Ascending aorta (tissue), 2 donors: ENCODE data around the gene KCNQ1. TPM values are rescaled to one million over a fixed set of nuclear protein-coding genes. Genes with fewer than 3 reads are reported as not detected.

Source experiments
- DNase-seq, 2 donors: peaks; one replicate each; pipeline ENCODE4 v3.0.0-alpha.2; 2019; ENCODE audit warnings: low spot score in 2 of 2
- H3K27ac ChIP-seq, 2 donors: fragments of 200-600 bp; sonication (generic); one replicate each; pipeline ENCODE4 v1.5.1; 2016 to 2017; ENCODE audit warnings: mild to moderate bottlenecking in 1 of 2
- H3K27me3 ChIP-seq: fragments of 200-600 bp; sonication (generic); one replicate; pipeline ENCODE4 v1.5.1; 2017
- H3K36me3 ChIP-seq, 2 donors: fragments of 200-600 bp; sonication (generic); one replicate each; pipeline ENCODE4 v1.5.1; 2016
- H3K4me1 ChIP-seq, 2 donors: fragments of 200-600 bp; sonication (generic); one replicate each; pipeline ENCODE4 v1.5.1; 2016 to 2017; ENCODE audit warnings: mild to moderate bottlenecking in 1 of 2
- H3K4me3 ChIP-seq, 2 donors: fragments of 200-600 bp; sonication (generic); one replicate each; pipeline ENCODE4 v1.5.1; 2016 to 2017; ENCODE audit warnings: mild to moderate bottlenecking in 1 of 2
- H3K9me3 ChIP-seq, 2 donors: fragments of 200-600 bp; sonication (generic); one replicate each; pipeline ENCODE4 v1.5.1; 2016
- intact Hi-C: fragments of 100-400 bp; cut with DNase I; formaldehyde crosslinking; loops from one replicate; pipeline ENCODE4 v1.15.1; 2023
- total RNA-seq: library from RNA; depleted of rRNA; stranded (reverse); fragments of >200 nt; gene quantifications from one replicate; pipeline ENCODE4 v1.1.0, GENCODE V29; 2016
- TF ChIP-seq, protein P1 (sequence below), 3 experiments: fragments of 200-600 bp in 2 of 3; fragments of 450-650 bp in 1 of 3; sonication (generic) in 2 of 3; IDR thresholded peaks; one replicate each; pipeline ENCODE4 v1.5.1; 2016 to 2019; ENCODE audit warnings: antibody characterized with exemption in 3 of 3, mild to moderate bottlenecking in 1 of 3, moderate library complexity in 1 of 3

The KCNQ1 gene
- total RNA-seq, 1 donor from 2014 or later: 2.3 TPM

DNA sequence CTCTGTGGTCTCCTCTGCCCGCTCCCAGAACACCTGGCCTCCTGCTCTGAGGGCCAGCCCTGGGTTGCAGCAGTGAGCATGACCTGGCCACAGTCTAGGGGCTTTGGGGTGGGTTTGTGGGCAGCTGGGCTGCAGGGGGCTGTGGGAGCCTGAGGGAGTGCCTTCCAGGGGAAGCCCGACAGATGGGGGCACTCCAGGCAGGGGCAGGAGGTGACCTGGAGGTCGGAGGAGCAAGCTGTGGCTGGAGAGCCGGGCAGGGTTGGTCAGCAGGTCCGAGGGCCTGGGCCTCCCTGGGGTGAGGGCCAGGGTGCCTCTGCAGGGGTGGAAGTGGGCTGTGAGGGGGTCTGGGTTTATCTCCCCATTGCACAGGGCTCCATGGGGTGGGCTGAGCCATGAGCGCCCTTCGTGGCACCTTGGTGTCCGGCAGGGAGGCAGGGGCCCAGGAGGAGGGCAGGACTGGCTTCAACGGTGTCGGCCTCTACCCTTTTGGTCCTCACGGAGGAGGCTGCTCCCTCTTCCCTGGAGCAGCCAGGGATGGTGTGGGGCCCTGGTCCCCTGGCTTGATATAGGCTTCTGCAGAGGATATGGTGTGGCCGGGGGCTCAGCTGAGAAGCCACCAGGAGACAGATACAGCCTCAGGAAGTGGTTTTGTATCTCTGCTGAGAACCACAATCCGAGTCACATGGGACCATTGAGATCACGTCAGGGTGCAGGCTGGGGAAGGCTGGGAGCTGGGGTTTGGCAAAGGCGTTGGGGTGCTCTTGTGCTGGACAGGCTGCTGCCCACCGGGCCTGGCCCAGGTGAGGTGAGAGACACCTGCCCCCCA, 22.3 kb downstream of the KCNQ1 start:
- intact Hi-C loops: no loop called here
- no peaks in the 10 kb centered on the region for H3K27me3 ChIP-seq
- TF ChIP-seq, protein P1, sequence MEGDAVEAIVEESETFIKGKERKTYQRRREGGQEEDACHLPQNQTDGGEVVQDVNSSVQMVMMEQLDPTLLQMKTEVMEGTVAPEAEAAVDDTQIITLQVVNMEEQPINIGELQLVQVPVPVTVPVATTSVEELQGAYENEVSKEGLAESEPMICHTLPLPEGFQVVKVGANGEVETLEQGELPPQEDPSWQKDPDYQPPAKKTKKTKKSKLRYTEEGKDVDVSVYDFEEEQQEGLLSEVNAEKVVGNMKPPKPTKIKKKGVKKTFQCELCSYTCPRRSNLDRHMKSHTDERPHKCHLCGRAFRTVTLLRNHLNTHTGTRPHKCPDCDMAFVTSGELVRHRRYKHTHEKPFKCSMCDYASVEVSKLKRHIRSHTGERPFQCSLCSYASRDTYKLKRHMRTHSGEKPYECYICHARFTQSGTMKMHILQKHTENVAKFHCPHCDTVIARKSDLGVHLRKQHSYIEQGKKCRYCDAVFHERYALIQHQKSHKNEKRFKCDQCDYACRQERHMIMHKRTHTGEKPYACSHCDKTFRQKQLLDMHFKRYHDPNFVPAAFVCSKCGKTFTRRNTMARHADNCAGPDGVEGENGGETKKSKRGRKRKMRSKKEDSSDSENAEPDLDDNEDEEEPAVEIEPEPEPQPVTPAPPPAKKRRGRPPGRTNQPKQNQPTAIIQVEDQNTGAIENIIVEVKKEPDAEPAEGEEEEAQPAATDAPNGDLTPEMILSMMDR (IDR thresholded peaks at IDR 0.05): no peak
- H3K4me1 ChIP-seq: no peaks in the 10 kb centered on the region
- no peak overlapping the region for H3K4me3 ChIP-seq
- no peak overlapping the region for H3K27ac ChIP-seq
- peak in 1 of 2 donors; percentile 60 for DNase-seq
- no peaks in the 10 kb centered on the region for H3K9me3 ChIP-seq
- H3K36me3 ChIP-seq: no peaks in the 10 kb centered on the region

DNA sequence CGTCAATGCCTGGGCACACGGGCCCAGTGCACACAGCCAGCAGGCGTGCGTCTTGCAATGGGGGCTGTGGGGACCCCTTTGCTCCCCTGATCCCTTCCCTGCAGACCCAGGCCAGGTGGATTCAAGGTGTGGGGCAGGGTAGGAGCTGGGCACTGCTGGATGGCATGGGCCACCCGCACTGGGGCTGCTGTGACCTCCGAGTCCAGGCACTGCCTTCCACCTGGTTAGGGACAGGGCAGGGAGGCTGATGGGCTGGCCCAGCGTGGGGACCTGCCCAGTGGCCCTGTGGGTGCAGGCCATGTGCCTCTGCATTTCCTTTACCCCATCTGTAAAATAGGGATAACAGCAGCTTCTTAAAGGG, 22.9 kb downstream of the KCNQ1 start:
- Histone ChIP-seq H3K36me3 (no peaks in the 10 kb centered on the region), H3K9me3 (no peaks in the 10 kb centered on the region), H3K4me1 (no peaks in the 10 kb centered on the region), H3K27me3 (no peaks in the 10 kb centered on the region), H3K4me3 (no peak overlapping the region), H3K27ac (no peak overlapping the region)
- intact Hi-C loops: no loop called here
- peak in 1 of 2 donors; percentile 35 for DNase-seq
- TF ChIP-seq, protein P1 (IDR thresholded peaks at IDR 0.05): no peak

DNA sequence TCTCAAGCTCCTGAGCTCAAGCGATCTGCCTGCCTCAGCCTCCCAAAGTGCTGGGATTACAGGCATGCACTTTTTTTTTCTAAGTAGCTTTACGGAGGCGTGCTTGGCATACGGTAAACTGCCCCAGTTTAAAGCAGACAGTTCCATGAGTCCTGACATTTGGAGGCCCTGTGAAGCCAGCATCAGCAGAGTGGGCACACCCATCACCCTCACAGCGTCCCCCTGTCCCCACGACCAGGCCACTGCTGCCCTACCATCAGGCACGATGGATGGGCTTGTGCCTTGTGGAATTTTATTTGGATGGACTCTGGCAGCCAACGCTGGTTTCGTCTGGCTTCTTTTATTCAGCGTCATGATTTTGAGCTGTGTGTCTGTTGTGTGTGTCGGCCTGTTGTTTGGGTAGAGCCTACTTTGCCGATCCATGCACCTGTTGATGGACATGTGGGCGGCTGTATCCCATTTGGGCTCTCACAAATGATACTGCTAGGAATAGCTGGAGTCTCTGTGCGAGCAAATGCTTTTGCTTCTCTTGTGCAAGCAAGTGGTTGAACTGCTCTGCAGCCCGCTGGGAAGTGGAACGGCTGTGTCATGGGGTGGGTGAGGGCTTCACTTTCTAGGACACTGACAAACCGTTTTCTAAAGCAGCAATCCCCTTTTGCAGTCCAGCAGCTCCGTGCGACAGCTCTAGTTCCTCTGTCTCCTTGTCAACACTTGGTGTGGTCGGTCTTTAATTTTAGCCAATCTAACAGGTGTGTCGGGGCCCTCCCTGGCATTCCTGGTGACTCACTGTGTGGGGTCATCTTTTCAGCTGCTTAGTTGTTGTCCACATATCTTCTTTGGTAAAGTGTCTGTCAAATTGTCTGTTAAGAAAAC, 23.8 kb downstream of the KCNQ1 start:
- peak in 1 of 2 donors; percentile 39 for DNase-seq
- Histone ChIP-seq H3K36me3 (no peaks in the 10 kb centered on the region), H3K9me3 (no peaks in the 10 kb centered on the region), H3K27me3 (no peaks in the 10 kb centered on the region), H3K27ac (no peak overlapping the region), H3K4me3 (no peak overlapping the region), H3K4me1 (no peaks in the 10 kb centered on the region)
- intact Hi-C loops: no loop called here
- TF ChIP-seq, protein P1 (IDR thresholded peaks at IDR 0.05): no peak

DNA sequence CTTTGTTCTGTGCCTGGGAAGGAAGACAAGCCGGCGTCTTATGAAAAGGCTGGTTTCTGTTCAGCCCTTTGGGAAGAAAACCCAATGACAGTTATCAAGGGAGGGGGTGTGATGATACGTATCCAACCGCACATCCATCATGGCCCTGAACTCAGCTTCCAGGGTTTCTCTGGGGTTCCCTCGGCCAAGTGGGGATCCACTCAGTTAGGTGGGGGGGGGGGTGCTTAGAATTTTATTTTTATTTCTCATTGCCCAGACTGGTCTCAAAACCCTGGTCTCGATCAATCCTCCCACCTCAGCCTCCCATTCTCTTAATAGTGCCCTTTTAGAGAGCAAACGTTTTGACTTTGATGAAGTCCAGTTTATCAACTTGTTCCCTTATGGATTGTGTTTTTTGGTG, 25.7 kb downstream of the KCNQ1 start:
- DNase-seq: no peak
- intact Hi-C loops: no loop called here
- no peaks in the 10 kb centered on the region for H3K27me3 ChIP-seq
- TF ChIP-seq, protein P1 (IDR thresholded peaks at IDR 0.05): no peak
- H3K4me3 ChIP-seq: no peak overlapping the region
- no peak overlapping the region for H3K27ac ChIP-seq
- H3K9me3 ChIP-seq: no peaks in the 10 kb centered on the region
- H3K4me1 ChIP-seq: no peaks in the 10 kb centered on the region
- H3K36me3 ChIP-seq: no peaks in the 10 kb centered on the region

DNA sequence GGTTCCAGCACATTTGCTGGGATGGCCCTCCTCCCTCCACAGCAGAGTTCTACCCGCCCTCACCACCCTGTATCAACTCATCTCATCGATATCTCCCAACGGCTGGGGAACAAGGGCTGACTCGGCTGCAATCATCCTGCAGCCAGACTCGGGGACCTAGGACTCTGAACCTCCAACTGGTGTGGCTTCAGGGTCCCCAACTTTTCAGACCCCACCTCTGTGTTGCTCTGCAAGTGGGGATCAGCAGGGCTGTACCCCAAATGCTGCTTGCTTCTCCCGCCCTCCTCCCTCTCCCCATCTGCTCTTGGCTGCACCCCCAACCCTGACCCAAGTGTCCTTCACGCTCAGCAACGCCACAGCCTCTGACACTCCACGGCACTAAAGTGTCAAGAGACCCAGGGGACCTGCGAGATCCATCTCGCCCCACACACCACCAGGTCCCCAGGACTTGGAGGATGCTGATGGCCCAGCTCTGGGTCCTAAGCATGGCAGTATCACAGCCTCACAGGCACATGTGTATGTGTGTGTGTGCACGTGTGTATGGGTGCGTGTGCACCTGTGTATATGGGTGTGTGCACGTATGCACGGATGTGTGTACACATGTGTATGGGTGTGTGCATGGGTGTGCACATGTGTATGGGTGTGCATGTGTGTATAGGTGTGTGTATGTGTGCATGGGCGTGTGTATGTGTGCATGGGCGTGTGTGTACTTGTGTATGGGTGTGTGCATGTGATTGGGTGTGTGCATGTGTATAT, 26.4 kb downstream of the KCNQ1 start:
- no peaks in the 10 kb centered on the region for H3K27me3 ChIP-seq
- intact Hi-C loops: no loop called here
- DNase-seq: no peak

More for the DNA sequence above, 26.4 kb downstream of the KCNQ1 start:
- no peak overlapping the region for H3K27ac ChIP-seq
- TF ChIP-seq, protein P1 (IDR thresholded peaks at IDR 0.05): no peak
- H3K9me3 ChIP-seq: no peaks in the 10 kb centered on the region
- no peak overlapping the region for H3K4me3 ChIP-seq
- no peaks in the 10 kb centered on the region for H3K36me3 ChIP-seq
- H3K4me1 ChIP-seq: no peaks in the 10 kb centered on the region
